Measurements from ENCODE around the gene SLC16A12. TPM values are rescaled to one million over a fixed set of nuclear protein-coding genes. Genes with fewer than 3 reads are reported as not detected.
A peak's percentile ranks its signal among the peaks of the same experiment; 100 is the strongest.

The SLC16A12 gene
- polyA plus RNA-seq, 4 donors = 0.21 to 0.89 TPM; not detected in 2

DNA sequence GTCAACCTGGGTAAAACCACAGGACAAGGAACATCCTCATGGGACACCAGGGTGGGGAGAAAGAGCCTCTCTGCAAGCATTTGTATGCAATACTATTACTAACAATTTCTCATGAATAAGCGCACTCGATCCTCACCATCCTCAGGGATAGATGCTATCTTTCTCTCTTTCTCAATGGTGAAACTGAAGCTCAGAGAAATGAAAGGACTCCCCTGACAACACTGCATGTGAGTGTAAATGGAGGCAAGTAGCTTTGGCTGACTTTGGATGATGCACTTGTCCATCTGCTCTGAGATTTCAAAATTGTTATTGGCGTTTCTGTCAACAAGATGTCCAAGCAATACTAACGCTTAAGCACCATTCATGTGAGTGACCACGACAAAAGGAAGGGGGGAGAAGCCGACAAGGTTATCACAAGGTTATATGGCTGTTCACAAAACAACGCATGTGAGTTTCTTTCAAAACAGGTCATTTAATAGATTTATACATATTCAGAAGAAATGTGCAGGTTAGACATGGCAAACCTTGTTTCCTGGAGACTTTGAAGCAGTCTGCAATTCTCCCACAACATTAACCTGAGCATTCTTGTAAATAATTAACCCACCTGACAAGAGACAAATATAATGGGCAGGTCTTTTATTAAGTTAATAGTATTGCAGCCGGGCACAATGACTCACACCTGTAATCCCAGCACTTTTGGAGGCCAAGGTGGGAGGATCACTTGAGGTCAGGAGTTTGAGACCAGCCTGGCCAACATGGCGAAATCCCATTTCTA is 67.0 kb downstream of the SLC16A12 start:
- H3K9me3 ChIP-seq (ENCODE audit: control insufficient read depth in 2 of 2, insufficient read depth in 1 of 2, low read depth in 1 of 2, low read length in 1 of 2) = peaks cover 0 to 3% of the 10 kb centered on the region in 2 donors
- no peak overlapping the region for H3K4me3 ChIP-seq (ENCODE audit: low read depth in 1 of 3, low read length in 3 of 3)
- peaks cover 5 to 17% (median 6%) of the 10 kb centered on the region in 3 donors for H3K4me1 ChIP-seq (ENCODE audit: control insufficient read depth in 3 of 3, insufficient read depth in 2 of 3, low read depth in 1 of 3, low read length in 2 of 3)
- FAIRE-seq (no peak), DNase-seq (peak; percentile 58 to 76)
- no peaks in the 10 kb centered on the region for H3K36me3 ChIP-seq (ENCODE audit: control insufficient read depth in 3 of 3, insufficient read depth in 2 of 3, low read depth in 1 of 3, low read length in 3 of 3)
- WGBS, 3 donors = 49 to 75% (median 56%) methylated on average over 9 of the region's 9 CpGs
- no peaks in the 10 kb centered on the region for H3K27me3 ChIP-seq (ENCODE audit: control insufficient read depth in 3 of 3, insufficient read depth in 3 of 3, low read length in 3 of 3)
- peak overlapping the region in 1 of 3 donors; percentile 41 for H3K27ac ChIP-seq (ENCODE audit: low read depth in 1 of 3, low read length in 2 of 3)

- Histone ChIP-seq H3K9me3 (ENCODE audit: control insufficient read depth in 2 of 2, insufficient read depth in 1 of 2, low read depth in 1 of 2, low read length in 1 of 2) (peaks cover 0 to 3% of the 10 kb centered on the region in 2 donors), H3K27ac (ENCODE audit: low read depth in 1 of 3, low read length in 2 of 3) (peak overlapping the region in 1 of 3 donors; percentile 10), H3K4me3 (ENCODE audit: low read depth in 1 of 3, low read length in 3 of 3) (no peak overlapping the region), H3K36me3 (ENCODE audit: control insufficient read depth in 3 of 3, insufficient read depth in 2 of 3, low read depth in 1 of 3, low read length in 3 of 3) (no peaks in the 10 kb centered on the region), H3K4me1 (ENCODE audit: control insufficient read depth in 3 of 3, insufficient read depth in 2 of 3, low read depth in 1 of 3, low read length in 2 of 3) (peaks cover 5 to 17% (median 6%) of the 10 kb centered on the region in 3 donors), H3K27me3 (ENCODE audit: control insufficient read depth in 3 of 3, insufficient read depth in 3 of 3, low read length in 3 of 3) (no peaks in the 10 kb centered on the region)
- WGBS, 3 donors = 7 to 33% (median 16%) methylated on average over 3 of the region's 3 CpGs
- DNase-seq (peak; percentile 22 to 67), FAIRE-seq (no peak)
These were observed 68.8 kb downstream of the SLC16A12 start for GRCh38 chr10:89466599-89467035.

- Histone ChIP-seq H3K4me1 (ENCODE audit: control insufficient read depth in 3 of 3, insufficient read depth in 2 of 3, low read depth in 1 of 3, low read length in 2 of 3) (peaks cover 5 to 17% (median 6%) of the 10 kb centered on the region in 3 donors), H3K9me3 (ENCODE audit: control insufficient read depth in 2 of 2, insufficient read depth in 1 of 2, low read depth in 1 of 2, low read length in 1 of 2) (peaks cover 0 to 3% of the 10 kb centered on the region in 2 donors), H3K27ac (ENCODE audit: low read depth in 1 of 3, low read length in 2 of 3) (no peak overlapping the region), H3K4me3 (ENCODE audit: low read depth in 1 of 3, low read length in 3 of 3) (no peak overlapping the region), H3K27me3 (ENCODE audit: control insufficient read depth in 3 of 3, insufficient read depth in 3 of 3, low read length in 3 of 3) (no peaks in the 10 kb centered on the region), H3K36me3 (ENCODE audit: control insufficient read depth in 3 of 3, insufficient read depth in 2 of 3, low read depth in 1 of 3, low read length in 3 of 3) (no peaks in the 10 kb centered on the region)
- no peak for DNase-seq
- FAIRE-seq = no peak
- 43 to 61% (median 52%) methylated on average over 2 of the region's 2 CpGs for WGBS, 3 donors
These were observed 70.2 kb downstream of the SLC16A12 start for GRCh38 chr10:89465196-89465595.

- 74 to 91% (median 83%) methylated on average over 6 of the region's 6 CpGs for WGBS, 3 donors
- Histone ChIP-seq H3K9me3 (ENCODE audit: control insufficient read depth in 2 of 2, insufficient read depth in 1 of 2, low read depth in 1 of 2, low read length in 1 of 2) (peaks cover 0 to 3% of the 10 kb centered on the region in 2 donors), H3K36me3 (ENCODE audit: control insufficient read depth in 3 of 3, insufficient read depth in 2 of 3, low read depth in 1 of 3, low read length in 3 of 3) (no peaks in the 10 kb centered on the region), H3K27me3 (ENCODE audit: control insufficient read depth in 3 of 3, insufficient read depth in 3 of 3, low read length in 3 of 3) (no peaks in the 10 kb centered on the region), H3K4me1 (ENCODE audit: control insufficient read depth in 3 of 3, insufficient read depth in 2 of 3, low read depth in 1 of 3, low read length in 2 of 3) (peaks cover 5 to 17% (median 6%) of the 10 kb centered on the region in 3 donors), H3K27ac (ENCODE audit: low read depth in 1 of 3, low read length in 2 of 3) (no peak overlapping the region), H3K4me3 (ENCODE audit: low read depth in 1 of 3, low read length in 3 of 3) (no peak overlapping the region)
- FAIRE-seq = no peak
- DNase-seq = no peak
These were observed 71.4 kb downstream of the SLC16A12 start for GRCh38 chr10:89463846-89464537.

GRCh38 chr10:89458784-89459183 is 76.6 kb downstream of the SLC16A12 start:
- H3K4me1 ChIP-seq (ENCODE audit: control insufficient read depth in 3 of 3, insufficient read depth in 2 of 3, low read depth in 1 of 3, low read length in 2 of 3) = no peaks in the 10 kb centered on the region
- H3K27ac ChIP-seq (ENCODE audit: low read depth in 1 of 3, low read length in 2 of 3) = no peak overlapping the region
- no peak for DNase-seq
- H3K9me3 ChIP-seq (ENCODE audit: control insufficient read depth in 2 of 2, insufficient read depth in 1 of 2, low read depth in 1 of 2, low read length in 1 of 2) = no peaks in the 10 kb centered on the region
- no peaks in the 10 kb centered on the region for H3K36me3 ChIP-seq (ENCODE audit: control insufficient read depth in 3 of 3, insufficient read depth in 2 of 3, low read depth in 1 of 3, low read length in 3 of 3)
- no peak overlapping the region for H3K4me3 ChIP-seq (ENCODE audit: low read depth in 1 of 3, low read length in 3 of 3)
- no peak for FAIRE-seq
- 80 to 89% (median 83%) methylated on average over 1 of the region's 1 CpG for WGBS, 3 donors
- H3K27me3 ChIP-seq (ENCODE audit: control insufficient read depth in 3 of 3, insufficient read depth in 3 of 3, low read length in 3 of 3) = peaks cover 0 to 2% (median 1%) of the 10 kb centered on the region in 3 donors

- Histone ChIP-seq H3K27me3 (ENCODE audit: control insufficient read depth in 3 of 3, insufficient read depth in 3 of 3, low read length in 3 of 3) (peaks cover 0 to 2% (median 1%) of the 10 kb centered on the region in 3 donors), H3K27ac (ENCODE audit: low read depth in 1 of 3, low read length in 2 of 3) (no peak overlapping the region), H3K9me3 (ENCODE audit: control insufficient read depth in 2 of 2, insufficient read depth in 1 of 2, low read depth in 1 of 2, low read length in 1 of 2) (no peaks in the 10 kb centered on the region), H3K4me1 (ENCODE audit: control insufficient read depth in 3 of 3, insufficient read depth in 2 of 3, low read depth in 1 of 3, low read length in 2 of 3) (no peaks in the 10 kb centered on the region), H3K4me3 (ENCODE audit: low read depth in 1 of 3, low read length in 3 of 3) (no peak overlapping the region), H3K36me3 (ENCODE audit: control insufficient read depth in 3 of 3, insufficient read depth in 2 of 3, low read depth in 1 of 3, low read length in 3 of 3) (no peaks in the 10 kb centered on the region)
- WGBS, 3 donors = 61 to 75% (median 67%) methylated on average over 3 of the region's 3 CpGs
- DNase-seq (no peak), FAIRE-seq (no peak)
These were observed 77.1 kb downstream of the SLC16A12 start for GRCh38 chr10:89458291-89458690.

GRCh38 chr10:89454561-89455347 is 80.6 kb downstream of the SLC16A12 start:
- H3K27me3 ChIP-seq (ENCODE audit: control insufficient read depth in 3 of 3, insufficient read depth in 3 of 3, low read length in 3 of 3) = peaks cover 0 to 2% (median 1%) of the 10 kb centered on the region in 3 donors
- 70 to 95% (median 71%) methylated on average over 1 of the region's 1 CpG for WGBS, 3 donors
- peaks cover 0 to 3% (median 0%) of the 10 kb centered on the region in 3 donors for H3K4me1 ChIP-seq (ENCODE audit: control insufficient read depth in 3 of 3, insufficient read depth in 2 of 3, low read depth in 1 of 3, low read length in 2 of 3)
- no peak overlapping the region for H3K27ac ChIP-seq (ENCODE audit: low read depth in 1 of 3, low read length in 2 of 3)
- no peak for DNase-seq
- no peak for FAIRE-seq
- H3K9me3 ChIP-seq (ENCODE audit: control insufficient read depth in 2 of 2, insufficient read depth in 1 of 2, low read depth in 1 of 2, low read length in 1 of 2) = no peaks in the 10 kb centered on the region
- no peaks in the 10 kb centered on the region for H3K36me3 ChIP-seq (ENCODE audit: control insufficient read depth in 3 of 3, insufficient read depth in 2 of 3, low read depth in 1 of 3, low read length in 3 of 3)
- no peak overlapping the region for H3K4me3 ChIP-seq (ENCODE audit: low read depth in 1 of 3, low read length in 3 of 3)

GRCh38 chr10:89452193-89452592 is 83.2 kb downstream of the SLC16A12 start:
- WGBS, 3 donors = 54 to 63% (median 59%) methylated on average over 1 of the region's 1 CpG
- Histone ChIP-seq H3K9me3 (ENCODE audit: control insufficient read depth in 2 of 2, insufficient read depth in 1 of 2, low read depth in 1 of 2, low read length in 1 of 2) (no peaks in the 10 kb centered on the region), H3K4me3 (ENCODE audit: low read depth in 1 of 3, low read length in 3 of 3) (no peak overlapping the region), H3K36me3 (ENCODE audit: control insufficient read depth in 3 of 3, insufficient read depth in 2 of 3, low read depth in 1 of 3, low read length in 3 of 3) (no peaks in the 10 kb centered on the region), H3K27ac (ENCODE audit: low read depth in 1 of 3, low read length in 2 of 3) (no peak overlapping the region), H3K4me1 (ENCODE audit: control insufficient read depth in 3 of 3, insufficient read depth in 2 of 3, low read depth in 1 of 3, low read length in 2 of 3) (peaks cover 0 to 3% (median 0%) of the 10 kb centered on the region in 3 donors), H3K27me3 (ENCODE audit: control insufficient read depth in 3 of 3, insufficient read depth in 3 of 3, low read length in 3 of 3) (peaks cover 0 to 2% (median 1%) of the 10 kb centered on the region in 3 donors)
- DNase-seq = no peak
- FAIRE-seq = no peak

Measured in small intestine (tissue), 7 donors.